ENCODE measurements around the gene SMCO1.
"Not testable (repeated sequence)": the region's sequence is repeated elsewhere in the genome, so short reads cannot be mapped to it uniquely, and the experiment has no call there.

The SMCO1 gene

GRCh38 chr3:196514913-196515621 lies at the start of gene SMCO1:
SMCO1 (minus strand) TSS chr3:196515346; CDS start chr3:196515209, 137 bp downstream.
- Histone ChIP-seq H3K9me3 (ENCODE audit: control insufficient read depth, insufficient read depth, low read depth, low read length) (peaks cover 24% of the 10 kb centered on the region), H3K4me3 (ENCODE audit: low read depth, low read length) (no peak within 1 kb of the TSS), H3K36me3 (ENCODE audit: control insufficient read depth, insufficient read depth, low read length) (no peaks in the 10 kb centered on the region), H3K9ac (ENCODE audit: low read length) (no peak within 1 kb of the TSS), H3K27ac (ENCODE audit: low read depth, low read length) (no peak within 1 kb of the TSS), H3K4me1 (ENCODE audit: control insufficient read depth, insufficient read depth, low read length) (peaks cover 11% of the 10 kb centered on the region), H3K27me3 (ENCODE audit: control insufficient read depth, insufficient read depth, low read length) (no peaks in the 10 kb centered on the region)

- H3K27me3 ChIP-seq (ENCODE audit: control insufficient read depth, insufficient read depth, low read length) = no peaks in the 10 kb centered on the region
- H3K9me3 ChIP-seq (ENCODE audit: control insufficient read depth, insufficient read depth, low read depth, low read length) = no peaks in the 10 kb centered on the region
- H3K9ac ChIP-seq (ENCODE audit: low read length) = no peak overlapping the region
- no peak overlapping the region; the same call in 1 of the 2 replicates for H3K27ac ChIP-seq (ENCODE audit: low read depth, low read length)
- H3K36me3 ChIP-seq (ENCODE audit: control insufficient read depth, insufficient read depth, low read length) = peaks cover 19% of the 10 kb centered on the region
- H3K4me1 ChIP-seq (ENCODE audit: control insufficient read depth, insufficient read depth, low read length) = no peaks in the 10 kb centered on the region
- no peak overlapping the region for H3K4me3 ChIP-seq (ENCODE audit: low read depth, low read length)
Observed at GRCh38 chr3:196563721-196564225, 48.6 kb upstream of the SMCO1 start.

- Histone ChIP-seq H3K4me1 (ENCODE audit: control insufficient read depth, insufficient read depth, low read length) (no peaks in the 10 kb centered on the region), H3K9me3 (ENCODE audit: control insufficient read depth, insufficient read depth, low read depth, low read length) (no peaks in the 10 kb centered on the region)
Observed at GRCh38 chr3:196559826-196560225, 44.7 kb upstream of the SMCO1 start.

DNA sequence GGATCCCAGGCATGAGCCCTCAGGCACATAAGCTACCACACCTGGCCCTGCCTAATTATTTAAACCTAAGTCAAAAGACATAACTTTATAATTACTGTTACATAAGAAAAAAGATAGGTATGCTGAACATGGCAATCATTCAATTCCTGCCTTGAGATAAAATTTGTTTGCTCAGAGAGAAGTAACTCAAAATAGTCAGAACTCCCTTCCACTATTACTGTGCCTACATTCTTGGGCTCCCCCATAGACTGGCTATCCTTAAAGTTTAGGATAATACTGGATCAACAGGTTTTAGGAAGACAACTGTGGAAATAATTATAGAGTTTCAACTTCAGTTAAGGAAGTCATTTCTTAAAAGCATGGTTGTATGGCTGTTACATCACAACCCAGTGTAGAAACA lies 43.3 kb upstream of the SMCO1 start:
- no peak overlapping the region for H3K4me3 ChIP-seq (ENCODE audit: low read depth, low read length)
- no peaks in the 10 kb centered on the region for H3K4me1 ChIP-seq (ENCODE audit: control insufficient read depth, insufficient read depth, low read length)
- H3K27me3 ChIP-seq (ENCODE audit: control insufficient read depth, insufficient read depth, low read length) = no peaks in the 10 kb centered on the region
- no peaks in the 10 kb centered on the region for H3K9me3 ChIP-seq (ENCODE audit: control insufficient read depth, insufficient read depth, low read depth, low read length)
- peaks cover 15% of the 10 kb centered on the region for H3K36me3 ChIP-seq (ENCODE audit: control insufficient read depth, insufficient read depth, low read length)
- no peak overlapping the region for H3K9ac ChIP-seq (ENCODE audit: low read length)
- H3K27ac ChIP-seq (ENCODE audit: low read depth, low read length) = no peak overlapping the region

More at GRCh38 chr3:196559826-196560225, 44.7 kb upstream of the SMCO1 start:
- no peak overlapping the region for H3K4me3 ChIP-seq (ENCODE audit: low read depth, low read length)
- H3K9ac ChIP-seq (ENCODE audit: low read length) = no peak overlapping the region
- H3K27me3 ChIP-seq (ENCODE audit: control insufficient read depth, insufficient read depth, low read length) = no peaks in the 10 kb centered on the region
- H3K27ac ChIP-seq (ENCODE audit: low read depth, low read length) = no peak overlapping the region
- H3K36me3 ChIP-seq (ENCODE audit: control insufficient read depth, insufficient read depth, low read length) = peaks cover 15% of the 10 kb centered on the region

DNA sequence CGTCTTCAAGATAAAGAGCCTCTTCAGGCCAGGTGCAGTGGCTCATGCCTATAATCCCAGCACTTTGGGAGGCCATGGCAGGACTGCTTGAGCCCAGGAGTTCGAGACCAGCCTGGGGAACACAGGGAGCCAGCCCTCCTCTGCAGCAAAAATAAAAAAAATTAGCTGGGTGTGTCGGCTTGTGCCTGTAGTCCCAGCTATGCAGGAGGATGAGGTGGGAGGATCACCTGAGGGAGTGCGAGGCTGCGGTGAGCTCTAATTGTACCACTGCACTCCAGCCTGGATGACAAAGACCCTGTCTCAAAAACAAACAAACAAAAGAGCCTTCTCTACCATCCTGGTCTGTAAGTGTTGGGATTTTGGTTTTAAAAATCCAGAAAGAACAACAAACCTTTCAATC lies 42.1 kb upstream of the SMCO1 start:
- H3K4me1 ChIP-seq (ENCODE audit: control insufficient read depth, insufficient read depth, low read length) = no peaks in the 10 kb centered on the region
- H3K27me3 ChIP-seq (ENCODE audit: control insufficient read depth, insufficient read depth, low read length) = no peaks in the 10 kb centered on the region
- H3K9ac ChIP-seq (ENCODE audit: low read length) = no peak overlapping the region
- peaks cover 15% of the 10 kb centered on the region for H3K36me3 ChIP-seq (ENCODE audit: control insufficient read depth, insufficient read depth, low read length)
- H3K4me3 ChIP-seq (ENCODE audit: low read depth, low read length) = no peak overlapping the region
- no peak overlapping the region for H3K27ac ChIP-seq (ENCODE audit: low read depth, low read length)
- H3K9me3 ChIP-seq (ENCODE audit: control insufficient read depth, insufficient read depth, low read depth, low read length) = no peaks in the 10 kb centered on the region

- H3K9ac ChIP-seq (ENCODE audit: low read length) = no peak overlapping the region
- no peak overlapping the region for H3K4me3 ChIP-seq (ENCODE audit: low read depth, low read length)
- peaks cover 4% of the 10 kb centered on the region for H3K9me3 ChIP-seq (ENCODE audit: control insufficient read depth, insufficient read depth, low read depth, low read length)
- H3K36me3 ChIP-seq (ENCODE audit: control insufficient read depth, insufficient read depth, low read length) = peaks cover 8% of the 10 kb centered on the region
- no peaks in the 10 kb centered on the region for H3K27me3 ChIP-seq (ENCODE audit: control insufficient read depth, insufficient read depth, low read length)
- no peak overlapping the region for H3K27ac ChIP-seq (ENCODE audit: low read depth, low read length)
- no peaks in the 10 kb centered on the region for H3K4me1 ChIP-seq (ENCODE audit: control insufficient read depth, insufficient read depth, low read length)
Observed at GRCh38 chr3:196555295-196555694, 40.1 kb upstream of the SMCO1 start.

DNA sequence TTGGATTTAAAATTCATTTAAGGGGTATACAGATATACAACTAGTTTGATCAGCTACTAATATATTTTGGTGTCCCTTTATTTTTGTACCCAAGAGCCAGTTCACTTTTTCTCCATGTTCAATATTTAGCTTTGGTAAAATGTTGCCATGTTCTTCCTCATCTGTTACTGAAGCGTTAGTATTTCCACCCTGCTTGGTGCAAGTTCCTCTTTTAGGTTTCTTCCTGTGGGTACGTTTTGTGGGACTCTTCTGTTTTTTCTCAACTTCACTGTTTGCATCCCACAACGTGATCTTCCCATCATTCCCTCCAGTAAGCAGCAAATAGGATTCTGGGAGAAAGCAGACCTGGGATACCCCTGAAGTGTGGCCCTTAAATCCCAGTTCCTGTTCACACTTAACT lies 39.1 kb upstream of the SMCO1 start:
- no peak overlapping the region for H3K9ac ChIP-seq (ENCODE audit: low read length)
- peaks cover 3% of the 10 kb centered on the region; the same call in 1 of the 2 replicates for H3K36me3 ChIP-seq (ENCODE audit: control insufficient read depth, insufficient read depth, low read length)
- H3K4me3 ChIP-seq (ENCODE audit: low read depth, low read length) = no peak overlapping the region
- no peaks in the 10 kb centered on the region for H3K27me3 ChIP-seq (ENCODE audit: control insufficient read depth, insufficient read depth, low read length)
- no peaks in the 10 kb centered on the region for H3K4me1 ChIP-seq (ENCODE audit: control insufficient read depth, insufficient read depth, low read length)
- H3K9me3 ChIP-seq (ENCODE audit: control insufficient read depth, insufficient read depth, low read depth, low read length) = peaks cover 15% of the 10 kb centered on the region
- H3K27ac ChIP-seq (ENCODE audit: low read depth, low read length) = no peak overlapping the region

DNA sequence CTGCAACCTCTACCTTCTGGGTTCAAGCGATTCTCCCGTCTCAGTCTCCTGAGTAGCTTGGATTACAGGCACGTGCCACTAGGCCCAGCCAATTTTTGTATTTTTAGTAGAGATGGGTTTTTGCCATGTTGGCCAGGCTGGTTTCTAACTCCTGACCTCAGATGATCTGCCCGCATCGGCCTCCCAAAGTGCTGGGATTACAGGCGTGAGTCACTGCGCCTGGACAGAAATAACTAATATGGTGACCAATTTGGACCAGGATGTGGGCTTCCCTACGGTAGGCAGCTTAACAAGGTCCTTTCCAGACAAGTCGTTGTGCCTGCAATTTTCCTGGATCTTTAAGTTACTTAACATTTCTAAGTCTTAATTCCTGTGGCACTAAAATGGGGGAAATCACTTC lies 38.4 kb upstream of the SMCO1 start:
- Histone ChIP-seq H3K36me3 (ENCODE audit: control insufficient read depth, insufficient read depth, low read length) (no peaks in the 10 kb centered on the region), H3K4me3 (ENCODE audit: low read depth, low read length) (no peak overlapping the region), H3K4me1 (ENCODE audit: control insufficient read depth, insufficient read depth, low read length) (no peaks in the 10 kb centered on the region), H3K9ac (ENCODE audit: low read length) (no peak overlapping the region), H3K27ac (ENCODE audit: low read depth, low read length) (no peak overlapping the region), H3K9me3 (ENCODE audit: control insufficient read depth, insufficient read depth, low read depth, low read length) (peaks cover 18% of the 10 kb centered on the region), H3K27me3 (ENCODE audit: control insufficient read depth, insufficient read depth, low read length) (no peaks in the 10 kb centered on the region)

DNA sequence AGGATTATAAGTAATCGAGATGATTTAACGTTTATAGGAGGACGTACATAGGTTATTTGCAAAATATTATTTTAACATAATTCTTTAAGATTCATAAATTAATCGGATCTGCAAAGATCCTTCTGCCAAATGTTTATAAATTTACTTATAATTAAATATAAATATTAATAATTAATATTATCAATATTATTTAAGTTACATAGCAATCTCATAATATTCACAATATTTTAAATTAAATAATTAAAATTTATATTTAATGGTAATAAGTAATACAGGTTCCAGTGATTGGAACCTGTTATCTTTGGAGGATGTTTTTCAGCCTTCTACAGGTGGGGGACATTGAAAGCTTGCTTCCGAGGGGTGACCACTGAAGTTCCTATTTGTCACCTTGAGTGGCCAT lies 37.1 kb upstream of the SMCO1 start:
- H3K9me3 ChIP-seq (ENCODE audit: control insufficient read depth, insufficient read depth, low read depth, low read length) = peaks cover 23% of the 10 kb centered on the region
- no peak overlapping the region for H3K27ac ChIP-seq (ENCODE audit: low read depth, low read length)
- H3K4me3 ChIP-seq (ENCODE audit: low read depth, low read length) = no peak overlapping the region
- no peaks in the 10 kb centered on the region for H3K36me3 ChIP-seq (ENCODE audit: control insufficient read depth, insufficient read depth, low read length)
- H3K4me1 ChIP-seq (ENCODE audit: control insufficient read depth, insufficient read depth, low read length) = no peaks in the 10 kb centered on the region
- H3K27me3 ChIP-seq (ENCODE audit: control insufficient read depth, insufficient read depth, low read length) = no peaks in the 10 kb centered on the region
- no peak overlapping the region for H3K9ac ChIP-seq (ENCODE audit: low read length)

DNA sequence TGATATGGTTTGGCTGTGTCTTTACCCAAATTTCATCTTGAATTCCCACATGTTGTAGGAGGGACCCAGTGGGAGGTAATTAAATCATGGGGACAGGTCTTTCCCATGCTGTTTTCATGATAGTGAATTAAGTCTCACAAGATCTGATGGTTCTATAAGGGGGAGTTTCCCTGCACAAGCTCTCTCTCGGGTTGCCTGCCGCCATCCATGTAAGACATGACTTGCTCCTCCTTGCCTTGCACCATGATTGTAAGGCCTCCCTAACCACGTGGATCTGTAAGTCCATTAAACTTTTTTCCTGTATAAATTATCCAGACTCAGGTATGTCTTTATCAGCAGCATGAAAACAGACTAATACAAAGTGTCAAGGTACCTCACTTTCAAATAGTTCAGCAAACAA lies 35.0 kb upstream of the SMCO1 start:
- H3K36me3 ChIP-seq (ENCODE audit: control insufficient read depth, insufficient read depth, low read length); H3K27me3 ChIP-seq (ENCODE audit: control insufficient read depth, insufficient read depth, low read length); H3K9ac ChIP-seq (ENCODE audit: low read length); H3K4me3 ChIP-seq (ENCODE audit: low read depth, low read length); H3K27ac ChIP-seq (ENCODE audit: low read depth, low read length); H3K4me1 ChIP-seq (ENCODE audit: control insufficient read depth, insufficient read depth, low read length): not testable (repeated sequence)
- H3K9me3 ChIP-seq (ENCODE audit: control insufficient read depth, insufficient read depth, low read depth, low read length) = peaks cover 23% of the 10 kb centered on the region

- H3K27ac ChIP-seq (ENCODE audit: low read depth, low read length); H3K4me3 ChIP-seq (ENCODE audit: low read depth, low read length); H3K36me3 ChIP-seq (ENCODE audit: control insufficient read depth, insufficient read depth, low read length); H3K4me1 ChIP-seq (ENCODE audit: control insufficient read depth, insufficient read depth, low read length); H3K27me3 ChIP-seq (ENCODE audit: control insufficient read depth, insufficient read depth, low read length); H3K9ac ChIP-seq (ENCODE audit: low read length): not testable (repeated sequence)
- H3K9me3 ChIP-seq (ENCODE audit: control insufficient read depth, insufficient read depth, low read depth, low read length) = peaks cover 25% of the 10 kb centered on the region
Observed at GRCh38 chr3:196549312-196549711, 34.2 kb upstream of the SMCO1 start.
